ENCODE results near the gene CIITA.
A peak's percentile ranks its signal among the peaks of the same experiment; 100 is the strongest.

- peak; percentile 69 to 87 (median 73) for TF ChIP-seq CTCF (optimal IDR thresholded peaks at IDR 0.05 in 1 of 3, IDR thresholded peaks at IDR 0.05 in 1 of 3, conservative IDR thresholded peaks at IDR 0.05 in 1 of 3; ENCODE audit: extremely low read depth in 1 of 3, insufficient read depth in 2 of 3, low read length in 3 of 3)
- no peak for TF ChIP-seq EZH2 (IDR thresholded peaks at IDR 0.05; ENCODE audit: low read length)
These were observed 104.8 kb downstream of the CIITA start for GRCh38 chr16:10981697-10982216.

Measured in keratinocyte (primary cell).